ENCODE results near the gene TMEM184C. TPM values are rescaled to one million over a fixed set of nuclear protein-coding genes. Genes with fewer than 3 reads are reported as not detected.

TMEM184C gene
- total RNA-seq, 6 donors from 2014 or later = 10.5 to 34.0 (median 23.5) TPM

DNA sequence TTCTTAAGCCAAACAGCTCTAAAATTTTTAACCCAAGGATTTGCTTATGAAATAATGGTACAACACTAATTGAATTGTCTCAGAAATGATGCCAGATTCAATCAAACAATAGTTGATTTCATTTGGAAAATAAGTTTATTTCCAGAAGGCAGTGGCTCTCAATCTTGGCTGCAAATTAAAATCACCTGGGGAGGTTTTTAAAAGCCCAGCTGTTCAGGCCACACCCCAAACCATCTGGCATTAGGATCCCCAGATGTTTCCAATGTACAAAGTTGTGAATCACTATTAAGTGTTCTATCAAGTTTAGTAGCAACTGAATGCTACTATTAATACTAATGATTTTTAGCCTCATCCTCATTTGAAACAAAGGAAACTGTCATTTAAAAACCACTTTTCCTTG is 22.2 kb downstream of the TMEM184C start:
- H3K27me3 ChIP-seq = no peaks in the 10 kb centered on the region
- no peak overlapping the region for H3K27ac ChIP-seq
- ATAC-seq (ENCODE audit: low FRiP score in 2 of 2) (no peak), DNase-seq (no peak)
- TF ChIP-seq, protein P1, sequence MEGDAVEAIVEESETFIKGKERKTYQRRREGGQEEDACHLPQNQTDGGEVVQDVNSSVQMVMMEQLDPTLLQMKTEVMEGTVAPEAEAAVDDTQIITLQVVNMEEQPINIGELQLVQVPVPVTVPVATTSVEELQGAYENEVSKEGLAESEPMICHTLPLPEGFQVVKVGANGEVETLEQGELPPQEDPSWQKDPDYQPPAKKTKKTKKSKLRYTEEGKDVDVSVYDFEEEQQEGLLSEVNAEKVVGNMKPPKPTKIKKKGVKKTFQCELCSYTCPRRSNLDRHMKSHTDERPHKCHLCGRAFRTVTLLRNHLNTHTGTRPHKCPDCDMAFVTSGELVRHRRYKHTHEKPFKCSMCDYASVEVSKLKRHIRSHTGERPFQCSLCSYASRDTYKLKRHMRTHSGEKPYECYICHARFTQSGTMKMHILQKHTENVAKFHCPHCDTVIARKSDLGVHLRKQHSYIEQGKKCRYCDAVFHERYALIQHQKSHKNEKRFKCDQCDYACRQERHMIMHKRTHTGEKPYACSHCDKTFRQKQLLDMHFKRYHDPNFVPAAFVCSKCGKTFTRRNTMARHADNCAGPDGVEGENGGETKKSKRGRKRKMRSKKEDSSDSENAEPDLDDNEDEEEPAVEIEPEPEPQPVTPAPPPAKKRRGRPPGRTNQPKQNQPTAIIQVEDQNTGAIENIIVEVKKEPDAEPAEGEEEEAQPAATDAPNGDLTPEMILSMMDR (IDR thresholded peaks at IDR 0.05) = no peak
- no peak for TF ChIP-seq POLR2A (IDR thresholded peaks at IDR 0.05)
- no peak for TF ChIP-seq POLR2AphosphoS5 (IDR thresholded peaks at IDR 0.05)
- no peak for TF ChIP-seq EP300 (IDR thresholded peaks at IDR 0.05)
- H3K4me1 ChIP-seq = no peaks in the 10 kb centered on the region
- H3K36me3 ChIP-seq = peaks cover 4 to 61% (median 24%) of the 10 kb centered on the region in 4 donors
- H3K9me3 ChIP-seq = no peaks in the 10 kb centered on the region
- no peak overlapping the region for H3K4me3 ChIP-seq

DNA sequence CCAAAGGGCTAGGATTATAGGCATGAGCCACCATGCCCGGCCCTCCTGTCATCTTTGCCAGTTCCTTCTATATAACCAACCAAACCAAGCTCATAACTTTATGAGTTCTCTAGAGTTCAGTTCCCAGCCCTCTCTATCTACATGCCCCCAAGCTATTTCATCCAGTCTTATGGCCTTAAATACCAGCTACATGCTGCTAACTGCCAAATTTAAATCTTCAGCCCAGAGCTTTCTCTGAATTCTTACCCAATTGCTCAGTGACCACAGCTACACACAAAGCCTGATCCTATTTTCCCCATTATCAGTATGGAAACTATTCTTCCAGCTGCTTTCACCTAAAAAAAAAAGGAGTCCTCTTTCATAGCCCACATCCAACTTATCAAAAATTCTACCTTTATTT is 23.1 kb downstream of the TMEM184C start:
- Histone ChIP-seq H3K36me3 (peaks cover 0 to 52% (median 17%) of the 10 kb centered on the region in 4 donors), H3K4me3 (no peak overlapping the region), H3K27me3 (no peaks in the 10 kb centered on the region), H3K4me1 (no peaks in the 10 kb centered on the region), H3K9me3 (no peaks in the 10 kb centered on the region), H3K27ac (no peak overlapping the region)
- no peak for DNase-seq
- no peak for TF ChIP-seq EP300 (IDR thresholded peaks at IDR 0.05)
- TF ChIP-seq, protein P1 (IDR thresholded peaks at IDR 0.05) = no peak
- TF ChIP-seq POLR2AphosphoS5 (IDR thresholded peaks at IDR 0.05) = no peak
- no peak for TF ChIP-seq POLR2A (IDR thresholded peaks at IDR 0.05)
- 100% methylated on average over 1 of the region's 1 CpG for WGBS, 2 donors
- ATAC-seq (ENCODE audit: low FRiP score in 2 of 2) = no peak

DNA sequence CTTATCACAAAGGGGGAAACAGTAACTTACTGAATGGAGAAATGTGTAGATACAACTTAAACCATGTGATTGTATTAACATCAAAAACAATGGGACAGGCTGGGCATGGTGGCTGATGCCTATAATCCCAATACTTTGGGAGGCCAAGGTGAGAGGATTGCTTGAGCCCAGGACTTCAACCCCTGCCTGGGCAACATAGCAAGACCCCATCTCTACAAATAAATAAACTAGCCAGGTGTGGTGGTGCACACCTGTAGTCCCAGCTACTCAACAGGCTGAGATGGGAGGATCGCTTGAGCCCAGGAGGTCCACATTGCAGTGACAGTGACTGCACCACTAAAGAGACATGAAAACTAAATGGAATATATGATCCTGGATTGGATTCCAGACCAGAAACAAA is 26.4 kb downstream of the TMEM184C start:
- no peak for TF ChIP-seq POLR2AphosphoS5 (IDR thresholded peaks at IDR 0.05)
- TF ChIP-seq, protein P1 (IDR thresholded peaks at IDR 0.05) = no peak
- no peak for TF ChIP-seq EP300 (IDR thresholded peaks at IDR 0.05)
- TF ChIP-seq POLR2A (IDR thresholded peaks at IDR 0.05) = no peak
- DNase-seq (no peak), ATAC-seq (ENCODE audit: low FRiP score in 2 of 2) (no peak)
- no peak overlapping the region for H3K27ac ChIP-seq
- 100% methylated on average over 1 of the region's 1 CpG for WGBS, 2 donors
- H3K36me3 ChIP-seq = peaks cover 4 to 25% (median 14%) of the 10 kb centered on the region in 4 donors
- H3K4me3 ChIP-seq = no peak overlapping the region
- no peaks in the 10 kb centered on the region for H3K4me1 ChIP-seq
- no peaks in the 10 kb centered on the region for H3K9me3 ChIP-seq
- H3K27me3 ChIP-seq = no peaks in the 10 kb centered on the region

DNA sequence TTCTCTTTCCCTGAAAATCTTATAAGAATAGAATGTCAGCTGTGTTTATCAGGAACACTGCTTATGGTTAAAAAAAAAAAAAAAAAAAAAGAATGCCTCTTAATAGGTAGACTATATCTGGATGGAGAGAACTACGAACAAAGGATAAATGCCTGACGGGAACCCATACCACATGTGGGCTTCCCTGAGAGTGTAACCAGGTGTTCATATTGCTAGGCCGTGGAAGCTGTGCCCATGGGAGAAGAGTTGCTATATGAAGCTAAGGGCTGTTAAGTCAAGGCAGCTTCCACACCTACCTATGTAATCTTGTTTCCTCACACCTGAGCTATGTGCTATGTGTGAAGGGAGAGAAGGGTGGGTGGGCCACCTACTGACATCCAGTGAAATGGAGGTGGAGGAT is 27.3 kb downstream of the TMEM184C start:
- Histone ChIP-seq H3K4me1 (no peaks in the 10 kb centered on the region), H3K4me3 (no peak overlapping the region), H3K9me3 (no peaks in the 10 kb centered on the region), H3K27ac (no peak overlapping the region), H3K36me3 (peaks cover 4 to 26% (median 15%) of the 10 kb centered on the region in 4 donors), H3K27me3 (no peaks in the 10 kb centered on the region)
- WGBS, 2 donors = 92 to 95% methylated on average over 3 of the region's 3 CpGs
- TF ChIP-seq, protein P1 (IDR thresholded peaks at IDR 0.05) = no peak
- no peak for TF ChIP-seq POLR2AphosphoS5 (IDR thresholded peaks at IDR 0.05)
- no peak for TF ChIP-seq POLR2A (IDR thresholded peaks at IDR 0.05)
- no peak for TF ChIP-seq EP300 (IDR thresholded peaks at IDR 0.05)
- no peak for ATAC-seq (ENCODE audit: low FRiP score in 2 of 2)
- DNase-seq = no peak

DNA sequence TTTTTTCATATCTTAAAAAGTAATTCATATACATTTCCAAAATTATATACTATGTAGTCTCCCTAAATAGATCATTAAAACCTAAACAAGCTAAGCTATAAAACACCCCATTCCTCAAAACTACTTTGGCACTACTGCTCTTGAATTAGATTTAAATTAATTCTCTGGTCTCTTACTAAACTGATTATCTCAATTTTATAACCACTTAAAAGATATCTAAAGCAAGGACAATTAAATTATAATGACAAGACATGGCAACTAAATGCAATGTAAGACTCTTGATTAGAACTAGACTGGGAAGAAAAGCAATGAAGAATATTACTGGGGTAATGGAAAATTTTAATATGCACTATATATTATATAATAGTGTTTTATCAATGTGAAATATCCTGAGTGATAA is 27.9 kb downstream of the TMEM184C start:
- Histone ChIP-seq H3K27ac (no peak overlapping the region), H3K4me1 (no peaks in the 10 kb centered on the region), H3K36me3 (peaks cover 4 to 26% (median 15%) of the 10 kb centered on the region in 4 donors), H3K4me3 (no peak overlapping the region), H3K27me3 (no peaks in the 10 kb centered on the region), H3K9me3 (no peaks in the 10 kb centered on the region)
- DNase-seq (no peak), ATAC-seq (ENCODE audit: low FRiP score in 2 of 2) (no peak)
- TF ChIP-seq, protein P1 (IDR thresholded peaks at IDR 0.05) = no peak
- TF ChIP-seq EP300 (IDR thresholded peaks at IDR 0.05) (no peak), POLR2A (IDR thresholded peaks at IDR 0.05) (no peak), POLR2AphosphoS5 (IDR thresholded peaks at IDR 0.05) (no peak)
